HFFc6 (cell line): ENCODE measurements around the gene FAM163A. TPM values are rescaled to one million over a fixed set of nuclear protein-coding genes. Genes with fewer than 3 reads are reported as not detected.

ENCODE experiments used
- DNase-seq: peaks from one replicate; pipeline ENCODE4 v3.0.0-alpha.2; 2018
- H3K27ac Mint-ChIP-seq: 2 replicates; pipeline ENCODE4 v1.8.0; 2020; ENCODE audit warnings: mild to moderate bottlenecking, mixed read lengths
- H3K27me3 Mint-ChIP-seq: 2 replicates; pipeline ENCODE4 v1.8.0; 2021; ENCODE audit warnings: mild to moderate bottlenecking, moderate library complexity, mixed read lengths; ENCODE audit not compliant: insufficient read depth
- H3K36me3 Mint-ChIP-seq: 2 replicates; pipeline ENCODE4 v1.8.0; 2021; ENCODE audit warnings: low read depth, mixed read lengths
- H3K4me1 Mint-ChIP-seq: 2 replicates; pipeline ENCODE4 v1.8.0; 2020; ENCODE audit warnings: low read depth, mixed read lengths
- H3K4me3 Mint-ChIP-seq: 2 replicates; pipeline ENCODE4 v1.8.0; 2020; ENCODE audit warnings: mild to moderate bottlenecking, moderate library complexity, mixed read lengths
- H3K9me3 Mint-ChIP-seq: 2 replicates; pipeline ENCODE4 v1.8.0; 2020; ENCODE audit warnings: mild to moderate bottlenecking, mixed read lengths
- total RNA-seq, 6 experiments: library from RNA; stranded (reverse); fragmentation: NEBNext Ultra II Directional; extraction: Animal tissue kit (Norgen Biotek cat#: 25700); gene quantifications; 2 replicates in 1 of 6; 3 replicates in 5 of 6; pipeline ENCODE4 v1.2.3, GENCODE V29; 2021
- TF ChIP-seq, protein P1 (sequence below): fragments of 200-600 bp; sonication (generic); IDR thresholded peaks from 2 replicates; pipeline ENCODE4 v1.5.0; 2021; ENCODE audit warnings: antibody characterized with exemption, mild to moderate bottlenecking

Gene FAM163A
- total RNA-seq, 6 experiments from 2014 or later, result not detected

GRCh38 chr1:179750630-179751029, 7.5 kb downstream of the FAM163A start:
- Mint-ChIP-seq H3K27me3 (peaks cover 20% of the 10 kb centered on the region), H3K4me3 (no peak overlapping the region), H3K9me3 (peaks cover 11% of the 10 kb centered on the region), H3K36me3 (peaks cover 11% of the 10 kb centered on the region; the same call in 1 of the 2 replicates), H3K4me1 (peaks cover 20% of the 10 kb centered on the region), H3K27ac (no peak overlapping the region)
- TF ChIP-seq, protein P1, sequence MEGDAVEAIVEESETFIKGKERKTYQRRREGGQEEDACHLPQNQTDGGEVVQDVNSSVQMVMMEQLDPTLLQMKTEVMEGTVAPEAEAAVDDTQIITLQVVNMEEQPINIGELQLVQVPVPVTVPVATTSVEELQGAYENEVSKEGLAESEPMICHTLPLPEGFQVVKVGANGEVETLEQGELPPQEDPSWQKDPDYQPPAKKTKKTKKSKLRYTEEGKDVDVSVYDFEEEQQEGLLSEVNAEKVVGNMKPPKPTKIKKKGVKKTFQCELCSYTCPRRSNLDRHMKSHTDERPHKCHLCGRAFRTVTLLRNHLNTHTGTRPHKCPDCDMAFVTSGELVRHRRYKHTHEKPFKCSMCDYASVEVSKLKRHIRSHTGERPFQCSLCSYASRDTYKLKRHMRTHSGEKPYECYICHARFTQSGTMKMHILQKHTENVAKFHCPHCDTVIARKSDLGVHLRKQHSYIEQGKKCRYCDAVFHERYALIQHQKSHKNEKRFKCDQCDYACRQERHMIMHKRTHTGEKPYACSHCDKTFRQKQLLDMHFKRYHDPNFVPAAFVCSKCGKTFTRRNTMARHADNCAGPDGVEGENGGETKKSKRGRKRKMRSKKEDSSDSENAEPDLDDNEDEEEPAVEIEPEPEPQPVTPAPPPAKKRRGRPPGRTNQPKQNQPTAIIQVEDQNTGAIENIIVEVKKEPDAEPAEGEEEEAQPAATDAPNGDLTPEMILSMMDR, result no peak
- no peak for DNase-seq

GRCh38 chr1:179753061-179753460, 10.0 kb downstream of the FAM163A start:
- Mint-ChIP-seq H3K4me1 (peaks cover 20% of the 10 kb centered on the region), H3K4me3 (peak overlapping the region; percentile 38; the same call in 1 of the 2 replicates), H3K27ac (no peak overlapping the region), H3K27me3 (peaks cover 7% of the 10 kb centered on the region), H3K36me3 (peaks cover 11% of the 10 kb centered on the region; the same call in 1 of the 2 replicates), H3K9me3 (peaks cover 11% of the 10 kb centered on the region)
- TF ChIP-seq, protein P1, result no peak
- DNase-seq, result peak; percentile 22

DNA sequence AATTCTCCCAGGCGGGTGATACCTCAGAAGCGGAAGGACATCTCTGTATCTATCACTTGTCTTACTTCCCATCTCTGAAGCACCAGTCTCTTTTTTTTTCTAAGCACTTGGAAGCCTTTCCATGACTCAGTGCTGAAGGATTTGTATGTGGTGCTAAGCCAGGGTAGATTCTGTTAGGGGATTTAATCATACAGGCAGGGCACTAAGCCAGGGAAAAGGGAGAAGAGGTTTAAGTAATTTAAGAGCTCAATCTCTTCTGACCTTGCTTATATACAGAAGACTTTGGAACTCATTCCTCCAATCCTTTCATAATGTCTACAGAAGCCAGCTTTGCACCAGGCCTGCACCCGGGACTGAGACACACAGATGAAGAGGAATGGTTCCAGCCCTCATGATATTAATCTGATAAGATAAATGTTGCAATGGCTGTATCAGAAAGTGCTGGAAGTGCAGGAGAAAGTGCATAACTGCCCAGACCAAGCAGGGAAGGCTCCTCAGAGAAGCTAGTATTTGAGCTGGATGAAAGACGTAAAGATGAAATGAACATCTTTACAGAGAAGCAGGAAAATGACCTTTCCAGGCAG, 11.0 kb downstream of the FAM163A start:
- peak; percentile 74 for DNase-seq
- H3K27ac Mint-ChIP-seq, result 0 out of 2 replicates have a peak overlapping the region, but pooled peaks have one; percentile 9
- peak overlapping the region; percentile 7 for H3K4me3 Mint-ChIP-seq
- H3K9me3 Mint-ChIP-seq, result peaks cover 11% of the 10 kb centered on the region
- H3K27me3 Mint-ChIP-seq, result peaks cover 9% of the 10 kb centered on the region
- TF ChIP-seq, protein P1, result no peak
- peaks cover 20% of the 10 kb centered on the region for H3K4me1 Mint-ChIP-seq
- peaks cover 11% of the 10 kb centered on the region; the same call in 1 of the 2 replicates for H3K36me3 Mint-ChIP-seq

DNA sequence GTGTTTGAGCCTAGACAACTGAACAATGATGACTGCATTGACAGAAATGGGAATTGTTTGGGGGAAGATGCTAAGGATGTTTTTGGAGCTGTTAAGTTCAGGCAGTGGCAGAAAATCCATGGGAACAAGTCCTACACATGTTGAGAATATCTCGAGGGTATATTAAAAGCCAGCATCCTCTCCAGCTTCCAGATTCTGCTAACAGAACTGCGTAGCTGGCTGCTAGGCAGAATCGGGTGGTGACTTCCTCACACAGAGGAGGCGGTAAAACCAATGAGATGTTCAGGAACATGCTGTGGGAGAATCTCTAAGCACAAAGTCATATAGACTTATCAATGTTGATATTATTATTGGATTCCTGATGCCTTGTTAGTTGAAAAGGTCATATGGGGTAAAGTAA, 14.8 kb downstream of the FAM163A start:
- TF ChIP-seq, protein P1, result no peak
- Mint-ChIP-seq H3K27ac (no peak overlapping the region), H3K36me3 (no peaks in the 10 kb centered on the region), H3K4me1 (peaks cover 36% of the 10 kb centered on the region), H3K27me3 (peaks cover 21% of the 10 kb centered on the region), H3K9me3 (no peaks in the 10 kb centered on the region), H3K4me3 (no peak overlapping the region)
- no peak for DNase-seq

DNA sequence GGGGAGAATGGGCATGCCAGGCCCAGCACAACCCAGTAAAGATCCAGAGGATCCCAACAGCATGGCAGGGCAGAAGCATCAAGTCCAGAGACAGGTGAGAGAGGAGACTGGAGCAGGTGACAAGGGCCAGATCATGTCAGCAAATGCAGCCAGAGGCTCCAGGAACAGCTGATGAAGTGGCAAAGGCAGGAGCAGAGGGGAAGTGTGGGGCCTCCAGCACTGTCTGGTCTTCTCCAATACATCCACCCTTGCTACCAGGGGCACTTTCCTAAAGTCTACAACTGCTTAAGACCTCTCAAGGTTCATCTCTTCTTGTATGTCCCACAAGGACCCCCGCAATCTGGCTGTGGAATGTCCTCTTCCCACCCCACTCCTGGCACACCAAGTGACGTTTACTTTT, 17.4 kb downstream of the FAM163A start:
- H3K4me1 Mint-ChIP-seq, result peaks cover 18% of the 10 kb centered on the region
- DNase-seq, result no peak
- no peak overlapping the region for H3K4me3 Mint-ChIP-seq
- no peaks in the 10 kb centered on the region for H3K9me3 Mint-ChIP-seq
- H3K27ac Mint-ChIP-seq, result no peak overlapping the region
- H3K36me3 Mint-ChIP-seq, result no peaks in the 10 kb centered on the region
- H3K27me3 Mint-ChIP-seq, result peaks cover 29% of the 10 kb centered on the region
- TF ChIP-seq, protein P1, result no peak
